HepG2 (cell line): ENCODE measurements around the gene ABTB2. TPM values are rescaled to one million over a fixed set of nuclear protein-coding genes. Genes with fewer than 3 reads are reported as not detected.

Experiments used
- ARNTL ChIP-seq: sonication (generic); formaldehyde crosslinking; IDR thresholded peaks from 2 replicates; pipeline ENCODE4 v1.4.0; 2020; ENCODE audit warnings: mild to moderate bottlenecking, missing genetic modification reagents
- KMT2B ChIP-seq: IDR thresholded peaks from 2 replicates; pipeline ENCODE4 v1.6.1; 2016; ENCODE audit warnings: missing genetic modification reagents, missing compliant biosample characterization
- NFIB ChIP-seq: sonication (generic); formaldehyde crosslinking; IDR thresholded peaks from 2 replicates; pipeline ENCODE4 v1.9.0; 2021; ENCODE audit warnings: missing genetic modification reagents, mild to moderate bottlenecking, borderline replicate concordance
- SOX5 ChIP-seq: IDR thresholded peaks from 2 replicates; pipeline ENCODE4 v1.6.1; 2016; ENCODE audit warnings: borderline replicate concordance
- YEATS2 ChIP-seq: sonication (generic); formaldehyde crosslinking; IDR thresholded peaks from 2 replicates; pipeline ENCODE4 v1.4.0; 2020; ENCODE audit warnings: missing genetic modification reagents, borderline replicate concordance
- ZNF138 ChIP-seq: sonication (generic); formaldehyde crosslinking; IDR thresholded peaks from 2 replicates; pipeline ENCODE4 v1.5.0; 2020; ENCODE audit warnings: mild to moderate bottlenecking, low read depth, missing genetic modification reagents
- ZNF616 ChIP-seq: sonication (generic); formaldehyde crosslinking; IDR thresholded peaks from 2 replicates; pipeline ENCODE4 v1.5.0; 2020; ENCODE audit warnings: low read depth, mild to moderate bottlenecking, missing genetic modification reagents
- polyA plus RNA-seq, 8 experiments: library from polyadenylated mRNA; depleted of rRNA in 3 of 8; stranded (reverse) in 7 of 8; unstranded in 1 of 8; fragments of >200 nt; fragmentation: Illumina TruSeq in 4 of 8; extraction: Trizol in 4 of 8; gene quantifications; 2 replicates each; pipeline versions ENCODE4 v1.2.1 to v1.2.3, GENCODE V29; 2011 to 2016; ENCODE audit warnings: low read depth in 4 of 8, missing spikeins in 1 of 8, mixed read lengths in 1 of 8; ENCODE audit not compliant: insufficient read depth in 1 of 8
- total RNA-seq, 5 experiments: library from RNA; depleted of rRNA; stranded (reverse); fragments of >200 nt; fragmentation: Illumina TruSeq; extraction: Trizol; gene quantifications; 2 replicates each; pipeline ENCODE4 v1.2.3, GENCODE V29; 2016; ENCODE audit warnings: low read depth in 1 of 5
- TF ChIP-seq, protein P1 (sequence below): sonication (generic); formaldehyde crosslinking; IDR thresholded peaks from 2 replicates; pipeline ENCODE4 v1.8.1; 2023; ENCODE audit warnings: mild to moderate bottlenecking, inconsistent platforms, moderate library complexity, missing genetic modification reagents, borderline replicate concordance
- TF ChIP-seq, protein P2 (sequence below): sonication (generic); formaldehyde crosslinking; IDR thresholded peaks from 2 replicates; pipeline ENCODE4 v1.5.0; 2020; ENCODE audit warnings: mild to moderate bottlenecking, missing genetic modification reagents, borderline replicate concordance
- TF ChIP-seq, protein P3 (sequence below): sonication (generic); formaldehyde crosslinking; IDR thresholded peaks from 2 replicates; pipeline ENCODE4 v1.8.1; 2023; ENCODE audit warnings: missing genetic modification reagents, mild to moderate bottlenecking, borderline replicate concordance
- TF ChIP-seq, protein P4 (sequence below), 2 experiments: IDR thresholded peaks; 2 replicates each; pipeline ENCODE4 v1.6.1; 2011 to 2012; ENCODE audit warnings: low read length in 2 of 2, borderline replicate concordance in 1 of 2, low read depth in 1 of 2, mild to moderate bottlenecking in 1 of 2, moderate library complexity in 1 of 2
- TF ChIP-seq, protein P5 (sequence below): IDR thresholded peaks from 2 replicates; pipeline ENCODE4 v1.6.1; 2016; ENCODE audit warnings: missing genetic modification reagents, missing compliant biosample characterization
- TF ChIP-seq, protein P6 (sequence below): sonication (generic); formaldehyde crosslinking; IDR thresholded peaks from 2 replicates; pipeline ENCODE4 v1.4.0; 2020; ENCODE audit warnings: missing genetic modification reagents

The ABTB2 gene
- total and polyA plus RNA-seq, 2 of the 13 experiments (the other 11 are each of a cell fraction or from before 2014, with no cell fraction given): 5.1 to 15.4 TPM

DNA sequence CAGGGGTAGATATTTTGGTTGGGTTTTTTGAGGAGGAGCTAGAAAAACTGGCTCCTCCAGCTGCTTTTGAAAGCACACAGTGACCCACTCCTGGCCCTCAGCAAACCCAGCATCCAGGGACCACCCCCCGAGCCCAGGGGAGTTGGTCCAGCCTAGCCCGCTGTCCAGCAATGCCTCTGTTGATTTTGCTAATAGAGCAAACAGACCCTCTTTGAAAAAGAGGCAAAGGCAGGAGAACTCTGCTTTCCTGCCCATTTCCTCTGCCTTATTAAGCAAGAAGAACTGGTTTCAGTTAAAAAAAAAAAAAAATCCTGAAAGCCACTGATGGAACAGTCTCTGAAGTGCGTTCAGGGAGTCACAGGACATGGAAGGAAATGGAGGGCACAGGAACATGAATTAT lies 25.3 kb downstream of the ABTB2 start (continued):
- TF ChIP-seq, protein P1, sequence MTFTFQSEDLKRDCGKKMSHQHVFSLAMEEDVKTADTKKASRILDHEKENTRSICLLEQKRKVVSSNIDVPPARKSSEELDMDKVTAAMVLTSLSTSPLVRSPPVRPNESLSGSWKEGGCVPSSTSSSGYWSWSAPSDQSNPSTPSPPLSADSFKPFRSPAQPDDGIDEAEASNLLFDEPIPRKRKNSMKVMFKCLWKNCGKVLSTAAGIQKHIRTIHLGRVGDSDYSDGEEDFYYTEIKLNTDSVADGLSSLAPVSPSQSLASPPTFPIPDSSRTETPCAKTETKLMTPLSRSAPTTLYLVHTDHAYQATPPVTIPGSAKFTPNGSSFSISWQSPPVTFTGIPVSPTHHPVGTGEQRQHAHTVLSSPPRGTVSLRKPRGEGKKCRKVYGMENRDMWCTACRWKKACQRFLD (CRISPR knock-in tag): no peak
- TF ChIP-seq, protein P2, sequence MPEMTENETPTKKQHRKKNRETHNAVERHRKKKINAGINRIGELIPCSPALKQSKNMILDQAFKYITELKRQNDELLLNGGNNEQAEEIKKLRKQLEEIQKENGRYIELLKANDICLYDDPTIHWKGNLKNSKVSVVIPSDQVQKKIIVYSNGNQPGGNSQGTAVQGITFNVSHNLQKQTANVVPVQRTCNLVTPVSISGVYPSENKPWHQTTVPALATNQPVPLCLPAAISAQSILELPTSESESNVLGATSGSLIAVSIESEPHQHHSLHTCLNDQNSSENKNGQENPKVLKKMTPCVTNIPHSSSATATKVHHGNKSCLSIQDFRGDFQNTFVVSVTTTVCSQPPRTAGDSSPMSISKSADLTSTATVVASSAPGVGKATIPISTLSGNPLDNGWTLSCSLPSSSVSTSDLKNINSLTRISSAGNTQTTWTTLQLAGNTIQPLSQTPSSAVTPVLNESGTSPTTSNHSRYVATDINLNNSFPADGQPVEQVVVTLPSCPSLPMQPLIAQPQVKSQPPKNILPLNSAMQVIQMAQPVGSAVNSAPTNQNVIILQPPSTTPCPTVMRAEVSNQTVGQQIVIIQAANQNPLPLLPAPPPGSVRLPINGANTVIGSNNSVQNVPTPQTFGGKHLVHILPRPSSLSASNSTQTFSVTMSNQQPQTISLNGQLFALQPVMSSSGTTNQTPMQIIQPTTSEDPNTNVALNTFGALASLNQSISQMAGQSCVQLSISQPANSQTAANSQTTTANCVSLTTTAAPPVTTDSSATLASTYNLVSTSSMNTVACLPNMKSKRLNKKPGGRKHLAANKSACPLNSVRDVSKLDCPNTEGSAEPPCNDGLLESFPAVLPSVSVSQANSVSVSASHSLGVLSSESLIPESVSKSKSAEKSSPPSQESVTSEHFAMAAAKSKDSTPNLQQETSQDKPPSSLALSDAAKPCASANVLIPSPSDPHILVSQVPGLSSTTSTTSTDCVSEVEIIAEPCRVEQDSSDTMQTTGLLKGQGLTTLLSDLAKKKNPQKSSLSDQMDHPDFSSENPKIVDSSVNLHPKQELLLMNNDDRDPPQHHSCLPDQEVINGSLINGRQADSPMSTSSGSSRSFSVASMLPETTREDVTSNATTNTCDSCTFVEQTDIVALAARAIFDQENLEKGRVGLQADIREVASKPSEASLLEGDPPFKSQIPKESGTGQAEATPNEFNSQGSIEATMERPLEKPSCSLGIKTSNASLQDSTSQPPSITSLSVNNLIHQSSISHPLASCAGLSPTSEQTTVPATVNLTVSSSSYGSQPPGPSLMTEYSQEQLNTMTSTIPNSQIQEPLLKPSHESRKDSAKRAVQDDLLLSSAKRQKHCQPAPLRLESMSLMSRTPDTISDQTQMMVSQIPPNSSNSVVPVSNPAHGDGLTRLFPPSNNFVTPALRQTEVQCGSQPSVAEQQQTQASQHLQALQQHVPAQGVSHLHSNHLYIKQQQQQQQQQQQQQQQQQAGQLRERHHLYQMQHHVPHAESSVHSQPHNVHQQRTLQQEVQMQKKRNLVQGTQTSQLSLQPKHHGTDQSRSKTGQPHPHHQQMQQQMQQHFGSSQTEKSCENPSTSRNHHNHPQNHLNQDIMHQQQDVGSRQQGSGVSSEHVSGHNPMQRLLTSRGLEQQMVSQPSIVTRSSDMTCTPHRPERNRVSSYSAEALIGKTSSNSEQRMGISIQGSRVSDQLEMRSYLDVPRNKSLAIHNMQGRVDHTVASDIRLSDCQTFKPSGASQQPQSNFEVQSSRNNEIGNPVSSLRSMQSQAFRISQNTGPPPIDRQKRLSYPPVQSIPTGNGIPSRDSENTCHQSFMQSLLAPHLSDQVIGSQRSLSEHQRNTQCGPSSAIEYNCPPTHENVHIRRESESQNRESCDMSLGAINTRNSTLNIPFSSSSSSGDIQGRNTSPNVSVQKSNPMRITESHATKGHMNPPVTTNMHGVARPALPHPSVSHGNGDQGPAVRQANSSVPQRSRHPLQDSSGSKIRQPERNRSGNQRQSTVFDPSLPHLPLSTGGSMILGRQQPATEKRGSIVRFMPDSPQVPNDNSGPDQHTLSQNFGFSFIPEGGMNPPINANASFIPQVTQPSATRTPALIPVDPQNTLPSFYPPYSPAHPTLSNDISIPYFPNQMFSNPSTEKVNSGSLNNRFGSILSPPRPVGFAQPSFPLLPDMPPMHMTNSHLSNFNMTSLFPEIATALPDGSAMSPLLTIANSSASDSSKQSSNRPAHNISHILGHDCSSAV (CRISPR knock-in tag): no peak
- TF ChIP-seq NFIB (CRISPR knock-in tag) (no peak), SOX5 (CRISPR knock-in tag) (peak; percentile 46; the same call in 1 of the 2 replicates), ZNF616 (CRISPR knock-in tag) (no peak), KMT2B (CRISPR knock-in tag) (no peak), YEATS2 (no peak), ARNTL (CRISPR knock-in tag) (no peak), ZNF138 (CRISPR knock-in tag) (no peak)
- TF ChIP-seq, protein P3, sequence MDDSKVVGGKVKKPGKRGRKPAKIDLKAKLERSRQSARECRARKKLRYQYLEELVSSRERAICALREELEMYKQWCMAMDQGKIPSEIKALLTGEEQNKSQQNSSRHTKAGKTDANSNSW (CRISPR knock-in tag): no peak
- TF ChIP-seq, protein P4, sequence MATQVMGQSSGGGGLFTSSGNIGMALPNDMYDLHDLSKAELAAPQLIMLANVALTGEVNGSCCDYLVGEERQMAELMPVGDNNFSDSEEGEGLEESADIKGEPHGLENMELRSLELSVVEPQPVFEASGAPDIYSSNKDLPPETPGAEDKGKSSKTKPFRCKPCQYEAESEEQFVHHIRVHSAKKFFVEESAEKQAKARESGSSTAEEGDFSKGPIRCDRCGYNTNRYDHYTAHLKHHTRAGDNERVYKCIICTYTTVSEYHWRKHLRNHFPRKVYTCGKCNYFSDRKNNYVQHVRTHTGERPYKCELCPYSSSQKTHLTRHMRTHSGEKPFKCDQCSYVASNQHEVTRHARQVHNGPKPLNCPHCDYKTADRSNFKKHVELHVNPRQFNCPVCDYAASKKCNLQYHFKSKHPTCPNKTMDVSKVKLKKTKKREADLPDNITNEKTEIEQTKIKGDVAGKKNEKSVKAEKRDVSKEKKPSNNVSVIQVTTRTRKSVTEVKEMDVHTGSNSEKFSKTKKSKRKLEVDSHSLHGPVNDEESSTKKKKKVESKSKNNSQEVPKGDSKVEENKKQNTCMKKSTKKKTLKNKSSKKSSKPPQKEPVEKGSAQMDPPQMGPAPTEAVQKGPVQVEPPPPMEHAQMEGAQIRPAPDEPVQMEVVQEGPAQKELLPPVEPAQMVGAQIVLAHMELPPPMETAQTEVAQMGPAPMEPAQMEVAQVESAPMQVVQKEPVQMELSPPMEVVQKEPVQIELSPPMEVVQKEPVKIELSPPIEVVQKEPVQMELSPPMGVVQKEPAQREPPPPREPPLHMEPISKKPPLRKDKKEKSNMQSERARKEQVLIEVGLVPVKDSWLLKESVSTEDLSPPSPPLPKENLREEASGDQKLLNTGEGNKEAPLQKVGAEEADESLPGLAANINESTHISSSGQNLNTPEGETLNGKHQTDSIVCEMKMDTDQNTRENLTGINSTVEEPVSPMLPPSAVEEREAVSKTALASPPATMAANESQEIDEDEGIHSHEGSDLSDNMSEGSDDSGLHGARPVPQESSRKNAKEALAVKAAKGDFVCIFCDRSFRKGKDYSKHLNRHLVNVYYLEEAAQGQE (IDR thresholded peaks at IDR 0.05; ENCODE audit: borderline replicate concordance in 1 of 2, low read depth in 1 of 2, low read length in 2 of 2): peak in 1 of 2 experiments; percentile 81; a peak in 3 of 4 replicates
- TF ChIP-seq, protein P5, sequence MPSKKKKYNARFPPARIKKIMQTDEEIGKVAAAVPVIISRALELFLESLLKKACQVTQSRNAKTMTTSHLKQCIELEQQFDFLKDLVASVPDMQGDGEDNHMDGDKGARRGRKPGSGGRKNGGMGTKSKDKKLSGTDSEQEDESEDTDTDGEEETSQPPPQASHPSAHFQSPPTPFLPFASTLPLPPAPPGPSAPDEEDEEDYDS (CRISPR knock-in tag): no peak
- TF ChIP-seq, protein P6, sequence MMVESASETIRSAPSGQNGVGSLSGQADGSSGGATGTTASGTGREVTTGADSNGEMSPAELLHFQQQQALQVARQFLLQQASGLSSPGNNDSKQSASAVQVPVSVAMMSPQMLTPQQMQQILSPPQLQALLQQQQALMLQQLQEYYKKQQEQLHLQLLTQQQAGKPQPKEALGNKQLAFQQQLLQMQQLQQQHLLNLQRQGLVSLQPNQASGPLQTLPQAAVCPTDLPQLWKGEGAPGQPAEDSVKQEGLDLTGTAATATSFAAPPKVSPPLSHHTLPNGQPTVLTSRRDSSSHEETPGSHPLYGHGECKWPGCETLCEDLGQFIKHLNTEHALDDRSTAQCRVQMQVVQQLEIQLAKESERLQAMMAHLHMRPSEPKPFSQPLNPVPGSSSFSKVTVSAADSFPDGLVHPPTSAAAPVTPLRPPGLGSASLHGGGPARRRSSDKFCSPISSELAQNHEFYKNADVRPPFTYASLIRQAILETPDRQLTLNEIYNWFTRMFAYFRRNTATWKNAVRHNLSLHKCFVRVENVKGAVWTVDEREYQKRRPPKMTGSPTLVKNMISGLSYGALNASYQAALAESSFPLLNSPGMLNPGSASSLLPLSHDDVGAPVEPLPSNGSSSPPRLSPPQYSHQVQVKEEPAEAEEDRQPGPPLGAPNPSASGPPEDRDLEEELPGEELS: 0 out of 2 replicates have a peak, but pooled peaks have one; percentile 14
